CD4-positive, alpha-beta T cell treated with Interleukin-6 for 4 hours (primary cell): Measurements from ENCODE around the gene OTP.

Source experiments
- DNase-seq: peaks from one replicate; pipeline ENCODE4 v3.0.0-alpha.2; 2020; ENCODE audit warnings: mixed read lengths

OTP gene

GRCh38 chr5:77637998-77638762, at the start of gene OTP:
Gene OTP (minus strand): TSS chr5:77638713. CDS start chr5:77638549, 164 bp downstream.
- DNase-seq = no peak

GRCh38 chr5:77683171-77683732, 44.7 kb upstream of the OTP start:
- DNase-seq = no peak

DNA sequence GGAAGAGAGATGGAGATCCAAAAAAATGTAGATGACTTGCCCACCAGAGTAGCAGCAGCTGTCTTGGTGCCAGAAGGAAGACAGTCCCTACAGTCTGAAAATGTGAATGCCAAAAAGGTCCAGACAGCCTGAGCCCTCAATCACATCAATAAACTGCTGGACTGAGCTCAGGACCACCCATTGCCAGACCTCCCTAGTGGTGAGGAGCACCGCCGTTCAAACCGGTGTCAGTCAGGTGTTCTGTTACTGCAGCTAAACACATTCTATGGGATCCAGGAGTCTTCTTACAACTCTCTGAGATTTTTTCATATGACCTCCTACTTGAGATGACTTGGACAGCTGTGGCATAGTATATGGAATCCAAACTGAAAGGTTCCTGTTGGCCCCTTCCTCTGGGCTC, 32.0 kb upstream of the OTP start:
- DNase-seq = no peak

DNA sequence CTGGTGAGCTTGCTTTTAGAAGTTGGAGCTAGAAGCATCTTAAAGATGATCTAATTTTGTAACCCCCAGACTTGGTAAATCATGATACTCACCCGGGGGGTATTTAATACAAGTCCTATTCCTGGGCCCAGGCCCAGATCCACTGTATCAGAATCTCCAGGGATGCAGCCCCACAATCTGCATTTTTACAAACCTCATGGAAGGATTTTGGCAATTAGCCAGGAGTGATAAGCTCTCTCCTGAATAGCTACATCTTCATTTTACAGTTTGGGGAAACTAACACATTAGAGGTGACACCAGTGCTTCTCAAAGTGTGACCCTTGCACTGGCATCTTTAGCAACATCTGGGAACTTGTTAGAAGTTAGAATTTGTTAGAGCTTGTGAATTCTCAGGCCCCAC, 31.2 kb upstream of the OTP start:
- no peak for DNase-seq

DNA sequence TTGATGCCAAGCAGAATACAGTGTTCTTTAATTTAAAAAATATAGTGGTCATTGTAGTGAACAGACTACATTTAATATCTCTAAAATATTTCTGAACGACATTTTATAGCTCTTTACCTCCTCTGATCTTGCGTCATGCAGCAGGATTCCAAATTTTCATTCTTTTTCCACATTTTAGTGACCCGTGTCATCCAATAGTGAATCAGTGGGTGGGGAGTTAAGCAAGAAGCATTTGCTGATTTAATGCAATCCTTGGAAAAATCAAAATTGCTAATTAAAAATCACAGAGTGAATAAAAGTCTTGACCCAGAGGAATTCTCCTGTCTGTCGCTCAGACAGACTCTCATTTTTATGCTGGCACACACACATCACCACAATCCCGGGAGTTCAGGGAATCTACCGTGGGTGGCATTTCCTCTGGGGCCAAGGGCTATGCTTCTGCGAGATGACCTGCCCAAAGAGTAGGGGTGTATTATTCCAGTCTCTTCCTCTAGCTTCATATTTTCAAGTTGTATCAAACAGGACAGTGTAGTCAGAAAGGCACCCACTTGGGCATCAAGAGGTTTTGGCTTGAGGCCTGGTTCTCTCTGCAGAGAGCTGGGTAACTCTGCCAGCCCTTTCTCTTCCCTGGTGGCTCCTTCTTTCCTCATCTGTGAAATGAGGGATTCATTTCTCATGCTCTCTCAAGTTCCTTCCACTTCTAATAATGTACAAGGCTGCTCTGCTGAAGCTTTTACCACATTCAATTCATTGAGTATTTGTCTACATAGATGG, 24.8 kb upstream of the OTP start:
- DNase-seq = no peak

GRCh38 chr5:77662635-77663034, 24.1 kb upstream of the OTP start:
- no peak for DNase-seq

- no peak for DNase-seq
These were observed 20.1 kb upstream of the OTP start for GRCh38 chr5:77658662-77659061.

GRCh38 chr5:77651343-77651742, 12.8 kb upstream of the OTP start:
- no peak for DNase-seq

DNA sequence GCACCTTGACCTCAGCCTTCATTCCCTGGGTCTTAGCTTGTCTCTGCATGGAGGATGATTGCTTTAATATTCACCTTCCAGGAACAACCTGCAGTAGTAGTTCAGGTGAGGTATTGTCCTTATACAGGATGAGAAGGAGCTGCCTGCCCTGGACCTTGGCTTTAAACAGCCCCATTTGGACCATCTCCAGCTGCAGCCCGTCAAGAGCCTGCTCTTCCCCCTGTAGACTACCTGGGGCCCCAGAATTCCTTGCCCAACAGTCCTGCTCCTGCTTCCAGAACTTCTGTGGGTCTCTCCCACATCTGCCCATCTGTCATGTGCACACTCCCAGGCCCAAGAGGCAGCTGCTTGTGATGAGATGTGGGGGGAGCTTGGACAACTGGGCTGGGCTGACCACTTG, 12.2 kb upstream of the OTP start:
- DNase-seq = no peak

DNA sequence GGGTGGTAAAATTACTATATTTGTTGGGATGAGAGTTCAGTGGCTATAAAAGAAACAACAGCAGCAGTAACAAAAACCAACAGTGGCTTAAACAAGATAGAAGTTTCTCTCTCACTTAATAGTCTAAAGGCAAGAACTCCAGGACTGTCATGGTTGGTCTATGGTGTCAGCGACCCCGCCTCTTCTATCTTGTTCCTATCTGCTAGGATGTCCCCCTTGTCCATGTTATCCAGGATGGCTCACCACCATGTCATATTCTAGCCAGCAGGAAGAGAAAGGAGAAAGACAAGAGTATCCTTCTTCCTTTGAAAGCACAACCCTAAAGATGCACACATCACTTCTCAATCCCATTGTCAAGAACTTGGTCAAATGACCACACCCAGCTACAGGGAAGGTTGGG, 11.3 kb upstream of the OTP start:
- no peak for DNase-seq

DNA sequence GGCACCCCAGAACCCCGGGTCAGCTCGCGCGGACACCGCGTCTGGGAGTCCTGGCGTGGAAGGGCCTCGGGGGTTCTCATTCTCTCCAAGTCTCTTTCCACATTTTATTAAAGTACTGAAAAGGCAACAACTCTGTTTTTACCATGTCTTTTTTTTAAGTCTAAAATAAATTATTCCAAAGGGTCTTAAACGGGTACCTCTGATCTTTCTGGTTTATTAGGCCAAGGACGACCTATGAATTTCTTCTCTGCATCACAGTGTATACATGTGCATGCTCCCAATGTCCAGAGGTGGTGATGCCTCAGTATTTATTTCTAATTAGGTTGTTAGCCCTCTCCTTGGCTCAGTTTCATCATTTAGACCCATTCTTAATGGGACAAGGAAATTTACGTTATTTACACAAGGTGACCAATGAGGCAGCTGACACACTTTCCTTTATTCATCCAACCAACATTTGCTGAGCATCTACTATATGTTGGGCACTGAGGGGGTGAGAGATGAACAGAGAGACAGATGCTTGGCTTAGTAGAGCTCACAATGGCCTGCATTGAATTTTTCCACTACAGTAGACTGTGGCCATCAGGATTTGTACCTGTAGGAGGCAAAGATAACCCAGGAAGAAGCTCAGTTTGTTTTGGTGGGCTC, 7.6 kb upstream of the OTP start:
- DNase-seq = no peak

DNA sequence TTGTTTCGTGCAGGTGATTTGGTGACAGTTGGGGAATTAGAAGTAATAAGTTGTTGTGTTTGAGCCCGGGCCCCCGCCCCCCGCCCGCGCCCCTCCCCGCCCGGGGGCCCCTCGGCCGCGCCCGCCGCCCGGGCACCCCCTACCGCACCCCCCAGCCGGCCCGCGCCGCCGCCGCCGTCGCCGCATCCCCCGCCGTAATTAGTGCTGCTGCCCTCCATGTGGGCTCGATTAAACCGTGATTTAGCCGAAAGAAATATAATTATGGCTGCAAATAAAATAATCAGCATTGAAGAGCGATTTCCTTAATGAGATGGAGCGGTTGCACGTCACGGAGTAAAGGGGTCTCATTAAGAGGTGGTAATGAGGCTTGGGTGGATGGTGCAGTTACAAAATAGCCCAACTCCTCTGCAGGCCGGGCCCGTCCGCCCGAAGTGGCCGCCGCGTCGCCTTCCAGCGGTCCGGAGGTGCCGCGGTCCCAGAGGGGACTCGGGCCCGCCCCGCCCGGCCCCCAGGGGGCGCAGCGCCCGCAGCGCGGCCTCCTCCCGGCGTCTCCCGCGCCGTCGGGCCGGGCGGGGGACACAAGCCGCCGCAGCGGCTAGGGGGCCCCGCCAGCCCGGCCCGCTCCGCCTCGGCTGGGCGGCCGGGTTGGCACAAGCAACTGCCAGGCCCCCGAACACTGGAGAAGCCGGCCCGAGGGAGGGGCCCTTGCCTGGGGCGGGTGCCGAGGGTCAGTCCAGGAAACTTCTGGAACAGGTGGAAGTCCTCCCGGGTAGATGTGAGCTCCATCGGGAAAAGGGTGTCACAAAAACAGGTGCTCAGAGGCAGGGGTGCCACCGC, 6.9 kb upstream of the OTP start:
- peak; percentile 44 for DNase-seq

- no peak for DNase-seq
These were observed 6.1 kb upstream of the OTP start for GRCh38 chr5:77644371-77645157.

DNA sequence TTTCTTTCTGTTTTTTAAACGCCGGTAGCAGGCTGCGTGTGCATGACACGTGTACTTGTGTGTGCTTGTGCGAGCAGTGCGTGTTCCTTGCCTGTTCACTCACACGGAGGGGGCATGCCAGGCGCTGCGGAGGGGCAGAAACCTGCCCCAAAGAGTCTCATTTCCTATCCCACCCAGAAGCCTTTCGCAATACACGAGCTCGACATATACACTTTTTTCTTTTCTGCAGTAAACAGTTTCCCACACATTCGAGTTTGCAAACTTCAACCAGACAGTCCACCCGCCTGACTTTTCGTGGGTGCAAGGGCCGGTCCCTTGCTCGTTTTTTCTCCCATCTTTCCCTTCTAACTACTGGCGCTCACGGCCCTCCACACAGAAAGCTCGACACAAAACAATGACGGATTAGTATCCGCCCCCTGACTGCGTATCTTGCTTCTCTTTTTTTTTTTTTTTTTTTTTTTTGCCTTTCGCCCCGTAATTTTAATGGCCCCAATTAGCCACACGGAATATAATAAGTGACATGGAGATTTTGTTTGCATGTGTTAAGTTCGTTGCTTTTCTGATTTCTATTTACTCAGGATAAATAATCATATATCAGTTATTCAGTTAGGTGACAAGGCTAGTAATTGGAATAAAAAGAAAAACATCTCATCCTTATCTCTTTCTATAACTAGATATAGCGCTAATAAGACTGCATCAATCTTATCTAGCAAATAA, 5.3 kb upstream of the OTP start:
- DNase-seq = no peak

- no peak for DNase-seq
These were observed 4.5 kb upstream of the OTP start for GRCh38 chr5:77642738-77643653.

DNA sequence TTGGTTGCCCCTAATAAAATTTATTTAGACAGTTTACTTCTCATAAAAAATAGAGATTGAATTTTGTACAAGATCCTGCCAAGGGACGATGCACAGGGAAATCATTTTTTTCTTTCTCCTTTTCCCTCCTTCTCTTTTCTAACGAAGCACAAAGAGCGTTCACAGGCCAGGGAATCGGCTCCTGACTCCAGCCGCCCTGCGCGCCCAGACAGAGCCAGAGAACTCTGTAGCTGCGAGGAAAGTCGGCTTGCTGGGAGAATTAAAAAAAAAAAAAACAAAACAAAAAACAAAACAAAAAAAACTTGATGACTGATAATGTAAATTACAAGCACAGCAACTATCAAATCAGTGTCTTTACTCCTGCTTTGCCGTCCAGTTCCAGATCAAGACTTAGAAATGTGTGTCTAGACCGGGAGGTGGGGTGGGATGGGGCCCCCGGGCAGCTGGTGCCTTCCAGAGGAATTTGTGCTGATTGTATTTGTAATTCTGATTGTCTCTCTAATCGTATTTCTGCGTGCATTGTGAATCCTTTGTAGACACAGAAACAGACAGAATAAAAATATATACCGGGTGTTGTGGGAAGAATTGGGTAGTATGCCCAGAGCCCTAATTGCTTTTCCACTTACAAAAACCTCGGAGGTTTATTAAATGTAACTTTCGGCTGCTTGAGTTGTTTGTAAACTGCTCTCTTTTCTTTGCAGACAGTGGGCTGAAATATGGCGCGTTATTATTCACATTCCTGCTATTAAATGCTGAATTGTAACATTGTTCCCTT, 3.6 kb upstream of the OTP start:
- no peak for DNase-seq

DNA sequence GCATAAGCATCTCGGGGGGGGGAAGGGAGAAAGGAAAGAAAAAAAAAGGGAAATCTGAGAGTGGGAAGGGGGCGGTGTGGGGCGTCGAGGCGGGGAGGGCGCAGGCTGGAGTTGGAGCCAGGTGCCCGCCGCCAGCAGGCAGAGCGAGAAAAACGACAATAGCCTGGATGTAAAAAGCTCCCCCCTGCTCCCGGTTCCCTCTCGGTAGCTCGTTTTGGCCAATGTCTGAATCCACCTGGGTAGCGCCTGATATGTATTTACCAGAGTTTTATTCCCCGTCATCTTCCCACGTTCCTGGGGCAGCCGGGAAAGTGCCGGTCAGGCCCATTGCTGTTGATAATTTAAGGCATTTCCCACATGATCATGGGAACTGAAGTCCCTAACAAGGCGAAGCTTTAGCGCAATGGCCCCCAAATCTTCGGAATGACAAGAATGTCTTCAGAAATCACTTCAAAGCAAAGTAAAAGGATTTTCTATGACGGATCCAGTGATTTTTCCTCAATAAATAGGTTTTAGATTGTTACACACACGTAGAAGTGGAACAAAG, 3.0 kb upstream of the OTP start:
- DNase-seq = no peak

- DNase-seq = no peak
These were observed 2.3 kb upstream of the OTP start for GRCh38 chr5:77640589-77641396.
